ENCODE measurements around the gene CFAP119. TPM values are rescaled to one million over a fixed set of nuclear protein-coding genes. Genes with fewer than 3 reads are reported as not detected.
A peak's percentile ranks its signal among the peaks of the same experiment; 100 is the strongest.

The CFAP119 gene
- total and polyA plus RNA-seq, 2 of the 8 experiments (the other 6 are each of a cell fraction or from before 2014, with no cell fraction given), result 5.6 to 6.0 TPM

GRCh38 chr16:30760001-30760559 lies 1.8 kb downstream of the CFAP119 start:
- DNase-seq (ENCODE audit: low read depth in 1 of 2, low spot score in 2 of 2), result no peak
- peaks cover 7 to 27% (median 17%) of the 10 kb centered on the region in 4 experiments for H3K36me3 ChIP-seq (ENCODE audit: control insufficient read depth in 2 of 4, insufficient read depth in 4 of 4, low read length in 3 of 4)
- no peak overlapping the region for H2AK5ac ChIP-seq (ENCODE audit: low read depth, low read length)
- H3K4me1 ChIP-seq (replicated peaks in 1 of 4; ENCODE audit: control insufficient read depth in 3 of 4, insufficient read depth in 4 of 4, low read length in 3 of 4), result peaks cover 0 to 11% (median 2%) of the 10 kb centered on the region in 4 experiments; a peak in 4 of 7 replicates
- H2BK120ac ChIP-seq (replicated peaks; ENCODE audit: low read depth, low read length), result no peak overlapping the region
- H3K23me2 ChIP-seq (ENCODE audit: low read depth, low read length), result peaks cover 14% of the 10 kb centered on the region
- H3K23ac ChIP-seq (ENCODE audit: insufficient read length), result no peak overlapping the region
- no peak overlapping the region for H2AFZ ChIP-seq (ENCODE audit: low read length)
- no peak overlapping the region for H2BK20ac ChIP-seq (ENCODE audit: low read length)
- no peak overlapping the region for H3K14ac ChIP-seq (ENCODE audit: insufficient read length)
- no peak overlapping the region for H4K8ac ChIP-seq (ENCODE audit: extremely low read depth, insufficient read depth, low read length)
- no peaks in the 10 kb centered on the region; a peak in 1 of 7 replicates for H3K27me3 ChIP-seq (replicated peaks in 1 of 4; ENCODE audit: control insufficient read depth in 3 of 4, extremely low read depth in 1 of 4, insufficient read depth in 3 of 4, low read length in 3 of 4)
- peaks cover 4 to 20% of the 10 kb centered on the region in 2 experiments; a peak in 2 of 4 replicates for H3K79me2 ChIP-seq (ENCODE audit: control insufficient read depth in 1 of 2, insufficient read depth in 2 of 2, low read length in 2 of 2)
- H4K5ac ChIP-seq (ENCODE audit: insufficient read length, low read depth, low read length), result no peak overlapping the region
- H3K18ac ChIP-seq (ENCODE audit: extremely low read depth, low read length), result no peak overlapping the region
- FAIRE-seq, result no peak
- 86% methylated on average over 7 of the region's 7 CpGs; no CpG with 5 or more reads in 1 of the 2 experiments for WGBS, 2 experiments (ENCODE audit: extremely low coverage in 1 of 2, insufficient coverage in 1 of 2, insufficient read length in 1 of 2, insufficient replicate concordance in 2 of 2, low coverage in 1 of 2, low lambda C conversion rate in 2 of 2, missing lambda C conversion rate in 1 of 2)
- ChIA-PET CTCF (ENCODE audit: partially characterized antibody) (interaction anchor here (0.8 to 1.8 kb wide), 5 partner anchors 9 to 182 kb away, joined by 3 to 6 read pairs (median 5); partner anchors contain the start of gene PHKG2), POLR2A (ENCODE audit: partially characterized antibody) (interaction anchor here (0.6 to 9.0 kb wide), 11 partner anchors 9 to 366 kb away, joined by 3 to 92 read pairs (median 4); partner anchors contain the start of gene PHKG2)
- no peak overlapping the region for H2BK15ac ChIP-seq (ENCODE audit: low read length)
- no peak overlapping the region for H2BK12ac ChIP-seq (ENCODE audit: low read depth, low read length)
- no peak overlapping the region for H4K91ac ChIP-seq (replicated peaks; ENCODE audit: insufficient read length, low read length)
- H3K9ac ChIP-seq (replicated peaks in 1 of 4; ENCODE audit: extremely low read depth in 1 of 4, low read depth in 3 of 4, low read length in 3 of 4), result no peak overlapping the region
- no peaks in the 10 kb centered on the region for H3K9me3 ChIP-seq (ENCODE audit: insufficient read depth in 2 of 2, low read depth in 1 of 2, low read length in 1 of 2)
- no peak overlapping the region for H2BK5ac ChIP-seq (ENCODE audit: low read depth, low read length)
- no peak overlapping the region for H3K27ac ChIP-seq (ENCODE audit: low read depth, low read length)
- no peak overlapping the region for H3K4me3 ChIP-seq (ENCODE audit: extremely low read depth in 1 of 4, insufficient read depth in 2 of 4, low read depth in 3 of 4, low read length in 4 of 4)
- H4K20me1 ChIP-seq (replicated peaks in 1 of 2; ENCODE audit: control insufficient read depth in 1 of 2, insufficient read depth in 2 of 2, low read length in 2 of 2), result peaks cover 5 to 10% of the 10 kb centered on the region in 2 experiments
- peaks cover 3% of the 10 kb centered on the region; the same call in 1 of the 2 replicates for H3K79me1 ChIP-seq (ENCODE audit: low read depth, low read length)
- no peak overlapping the region for H3K56ac ChIP-seq (replicated peaks; ENCODE audit: insufficient read length, low read depth, low read length)
- H3K4ac ChIP-seq (replicated peaks; ENCODE audit: insufficient read length, low read depth, low read length), result no peak overlapping the region
- H3K4me2 ChIP-seq (ENCODE audit: insufficient read depth in 1 of 2, low read depth in 2 of 2, low read length in 2 of 2), result peak overlapping the region in 1 of 2 experiments; percentile 68; a peak in 1 of 4 replicates
- TF ChIP-seq EP300 (IDR thresholded peaks at IDR 0.05; ENCODE audit: borderline replicate concordance in 1 of 2, low read depth in 2 of 2, low read length in 2 of 2), result no peak
- no peak for TF ChIP-seq TEAD4 (IDR thresholded peaks at IDR 0.05; ENCODE audit: low read depth, low read length)
- TF ChIP-seq JUN (IDR thresholded peaks at IDR 0.05; ENCODE audit: low read depth, low read length), result no peak
- TF ChIP-seq RBBP5 (IDR thresholded peaks at IDR 0.05; ENCODE audit: borderline replicate concordance, low read depth, low read length), result no peak
- no peak for TF ChIP-seq SIN3A (conservative IDR thresholded peaks at IDR 0.05 in 1 of 2, IDR thresholded peaks at IDR 0.05 in 1 of 2; ENCODE audit: low read depth in 1 of 2, low read length in 2 of 2)
- no peak for TF ChIP-seq SP4 (IDR thresholded peaks at IDR 0.05; ENCODE audit: low read length)
- no peak for TF ChIP-seq RXRA (IDR thresholded peaks at IDR 0.05; ENCODE audit: insufficient read depth, low read depth, low read length)
- no peak for TF ChIP-seq SP2 (IDR thresholded peaks at IDR 0.05; ENCODE audit: low read length)
- no peak for TF ChIP-seq TBP (IDR thresholded peaks at IDR 0.05; ENCODE audit: low read depth, low read length)
- TF ChIP-seq TCF12 (IDR thresholded peaks at IDR 0.05; ENCODE audit: low read depth, low read length), result no peak
- TF ChIP-seq CREB1 (IDR thresholded peaks at IDR 0.05), result no peak
- no peak for TF ChIP-seq RAD21 (IDR thresholded peaks at IDR 0.05 in 1 of 2, conservative IDR thresholded peaks at IDR 0.05 in 1 of 2; ENCODE audit: low read depth in 2 of 2, low read length in 2 of 2)

Data from H1 (cell line).